Ecto neural progenitor cell (in vitro differentiated cells): ENCODE measurements around the gene ACP5.
A peak's percentile ranks its signal among the peaks of the same experiment; 100 is the strongest.

Experiments
- DNase-seq: peaks from one replicate; pipeline ENCODE4 v3.0.0-alpha.2; 2018; ENCODE audit warnings: low spot score

ACP5 gene

GRCh38 chr19:11547929-11548700 lies 29.3 kb downstream of the ACP5 start:
- no peak for DNase-seq

GRCh38 chr19:11541238-11541637 lies 36.2 kb downstream of the ACP5 start:
- no peak for DNase-seq

- DNase-seq: no peak
Measured at GRCh38 chr19:11540645-11541044, 36.8 kb downstream of the ACP5 start.

GRCh38 chr19:11539495-11540365 lies 37.7 kb downstream of the ACP5 start:
- peak; percentile 56 for DNase-seq

GRCh38 chr19:11538232-11539036 lies 39.0 kb downstream of the ACP5 start, which contains the start of gene CNN1:
TSS of gene CNN1 (plus strand) at chr19:11538851. CDS start at chr19:11538928, 77 bp downstream.
- peak; percentile 76 for DNase-seq

- DNase-seq: peak; percentile 95
Measured at GRCh38 chr19:11535792-11536595, 41.5 kb downstream of the ACP5 start.

GRCh38 chr19:11534948-11535347 lies 42.5 kb downstream of the ACP5 start:
- DNase-seq: no peak

GRCh38 chr19:11534538-11534937 lies 42.9 kb downstream of the ACP5 start:
- DNase-seq: no peak

- DNase-seq: peak; percentile 84
Measured at GRCh38 chr19:11530432-11530831, 47.0 kb downstream of the ACP5 start.

- peak; percentile 97 for DNase-seq
Measured at GRCh38 chr19:11528551-11529341, 48.7 kb downstream of the ACP5 start, which contains the start of gene ECSIT. TSS of gene ECSIT (minus strand) at chr19:11529134. CDS start at chr19:11519170, 9,964 bp downstream.
